HepG2 (cell line): ENCODE measurements around the gene AQP6.
"Not testable (repeated sequence)": the region's sequence is repeated elsewhere in the genome, so short reads cannot be mapped to it uniquely, and the experiment has no call there.

Experiments used
- KDM6A ChIP-seq: IDR thresholded peaks from 2 replicates; pipeline ENCODE4 v1.6.1; 2016; ENCODE audit warnings: low read depth
- SP140L ChIP-seq: sonication (generic); formaldehyde crosslinking; IDR thresholded peaks from 2 replicates; pipeline ENCODE4 v1.4.0; 2020; ENCODE audit warnings: missing genetic modification reagents, borderline replicate concordance
- ZNF17 ChIP-seq: sonication (generic); formaldehyde crosslinking; IDR thresholded peaks from 2 replicates; pipeline ENCODE4 v1.5.0; 2020; ENCODE audit warnings: mild to moderate bottlenecking, missing genetic modification reagents
- ZNF260 ChIP-seq: sonication (generic); formaldehyde crosslinking; IDR thresholded peaks from 2 replicates; pipeline ENCODE4 v1.4.0; 2020; ENCODE audit warnings: missing genetic modification reagents, low read depth, mild to moderate bottlenecking, borderline replicate concordance
- ZNF367 ChIP-seq: sonication (generic); formaldehyde crosslinking; IDR thresholded peaks from 2 replicates; pipeline ENCODE4 v1.4.0; 2020; ENCODE audit warnings: missing genetic modification reagents, borderline replicate concordance
- TF ChIP-seq, protein P1 (sequence below): sonication (generic); formaldehyde crosslinking; IDR thresholded peaks from 2 replicates; pipeline ENCODE4 v1.5.0; 2020; ENCODE audit warnings: mild to moderate bottlenecking, missing genetic modification reagents, moderate library complexity
- TF ChIP-seq, protein P2 (sequence below): IDR thresholded peaks from 2 replicates; pipeline ENCODE4 v1.6.1; 2016; ENCODE audit warnings: low read depth, missing genetic modification reagents, missing compliant biosample characterization
- TF ChIP-seq, protein P3 (sequence below): sonication (generic); formaldehyde crosslinking; IDR thresholded peaks from 2 replicates; pipeline ENCODE4 v1.4.0; 2020; ENCODE audit warnings: mild to moderate bottlenecking, missing genetic modification reagents
- TF ChIP-seq, protein P4 (sequence below): sonication (generic); formaldehyde crosslinking; IDR thresholded peaks from 2 replicates; pipeline ENCODE4 v1.4.0; 2020; ENCODE audit warnings: missing genetic modification reagents, mild to moderate bottlenecking, borderline replicate concordance

DNA sequence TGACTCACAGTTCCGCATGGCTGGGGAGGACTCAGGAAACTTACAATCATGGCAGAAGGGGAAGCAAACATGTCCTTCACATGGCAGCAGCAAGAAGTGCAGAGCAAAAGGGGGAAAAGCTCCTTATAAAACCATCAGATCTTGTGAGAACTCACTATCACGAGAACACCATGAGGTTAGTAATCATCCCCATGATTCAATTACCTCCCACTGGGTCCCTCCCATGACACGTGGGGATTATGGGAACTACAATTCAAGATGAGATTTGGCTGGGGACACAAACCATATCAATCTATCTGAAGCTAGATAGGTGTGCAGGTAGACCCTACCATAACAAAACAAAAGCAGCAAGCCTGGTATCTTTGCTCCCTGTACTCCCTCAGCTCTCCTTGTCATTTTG lies 13.7 kb downstream of the AQP6 start:
- TF ChIP-seq ZNF17, SP140L, KDM6A, ZNF260, ZNF367 (CRISPR knock-in tag): not testable (repeated sequence)
- TF ChIP-seq, protein P1, sequence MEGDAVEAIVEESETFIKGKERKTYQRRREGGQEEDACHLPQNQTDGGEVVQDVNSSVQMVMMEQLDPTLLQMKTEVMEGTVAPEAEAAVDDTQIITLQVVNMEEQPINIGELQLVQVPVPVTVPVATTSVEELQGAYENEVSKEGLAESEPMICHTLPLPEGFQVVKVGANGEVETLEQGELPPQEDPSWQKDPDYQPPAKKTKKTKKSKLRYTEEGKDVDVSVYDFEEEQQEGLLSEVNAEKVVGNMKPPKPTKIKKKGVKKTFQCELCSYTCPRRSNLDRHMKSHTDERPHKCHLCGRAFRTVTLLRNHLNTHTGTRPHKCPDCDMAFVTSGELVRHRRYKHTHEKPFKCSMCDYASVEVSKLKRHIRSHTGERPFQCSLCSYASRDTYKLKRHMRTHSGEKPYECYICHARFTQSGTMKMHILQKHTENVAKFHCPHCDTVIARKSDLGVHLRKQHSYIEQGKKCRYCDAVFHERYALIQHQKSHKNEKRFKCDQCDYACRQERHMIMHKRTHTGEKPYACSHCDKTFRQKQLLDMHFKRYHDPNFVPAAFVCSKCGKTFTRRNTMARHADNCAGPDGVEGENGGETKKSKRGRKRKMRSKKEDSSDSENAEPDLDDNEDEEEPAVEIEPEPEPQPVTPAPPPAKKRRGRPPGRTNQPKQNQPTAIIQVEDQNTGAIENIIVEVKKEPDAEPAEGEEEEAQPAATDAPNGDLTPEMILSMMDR, result not testable (repeated sequence)
- TF ChIP-seq, protein P2, sequence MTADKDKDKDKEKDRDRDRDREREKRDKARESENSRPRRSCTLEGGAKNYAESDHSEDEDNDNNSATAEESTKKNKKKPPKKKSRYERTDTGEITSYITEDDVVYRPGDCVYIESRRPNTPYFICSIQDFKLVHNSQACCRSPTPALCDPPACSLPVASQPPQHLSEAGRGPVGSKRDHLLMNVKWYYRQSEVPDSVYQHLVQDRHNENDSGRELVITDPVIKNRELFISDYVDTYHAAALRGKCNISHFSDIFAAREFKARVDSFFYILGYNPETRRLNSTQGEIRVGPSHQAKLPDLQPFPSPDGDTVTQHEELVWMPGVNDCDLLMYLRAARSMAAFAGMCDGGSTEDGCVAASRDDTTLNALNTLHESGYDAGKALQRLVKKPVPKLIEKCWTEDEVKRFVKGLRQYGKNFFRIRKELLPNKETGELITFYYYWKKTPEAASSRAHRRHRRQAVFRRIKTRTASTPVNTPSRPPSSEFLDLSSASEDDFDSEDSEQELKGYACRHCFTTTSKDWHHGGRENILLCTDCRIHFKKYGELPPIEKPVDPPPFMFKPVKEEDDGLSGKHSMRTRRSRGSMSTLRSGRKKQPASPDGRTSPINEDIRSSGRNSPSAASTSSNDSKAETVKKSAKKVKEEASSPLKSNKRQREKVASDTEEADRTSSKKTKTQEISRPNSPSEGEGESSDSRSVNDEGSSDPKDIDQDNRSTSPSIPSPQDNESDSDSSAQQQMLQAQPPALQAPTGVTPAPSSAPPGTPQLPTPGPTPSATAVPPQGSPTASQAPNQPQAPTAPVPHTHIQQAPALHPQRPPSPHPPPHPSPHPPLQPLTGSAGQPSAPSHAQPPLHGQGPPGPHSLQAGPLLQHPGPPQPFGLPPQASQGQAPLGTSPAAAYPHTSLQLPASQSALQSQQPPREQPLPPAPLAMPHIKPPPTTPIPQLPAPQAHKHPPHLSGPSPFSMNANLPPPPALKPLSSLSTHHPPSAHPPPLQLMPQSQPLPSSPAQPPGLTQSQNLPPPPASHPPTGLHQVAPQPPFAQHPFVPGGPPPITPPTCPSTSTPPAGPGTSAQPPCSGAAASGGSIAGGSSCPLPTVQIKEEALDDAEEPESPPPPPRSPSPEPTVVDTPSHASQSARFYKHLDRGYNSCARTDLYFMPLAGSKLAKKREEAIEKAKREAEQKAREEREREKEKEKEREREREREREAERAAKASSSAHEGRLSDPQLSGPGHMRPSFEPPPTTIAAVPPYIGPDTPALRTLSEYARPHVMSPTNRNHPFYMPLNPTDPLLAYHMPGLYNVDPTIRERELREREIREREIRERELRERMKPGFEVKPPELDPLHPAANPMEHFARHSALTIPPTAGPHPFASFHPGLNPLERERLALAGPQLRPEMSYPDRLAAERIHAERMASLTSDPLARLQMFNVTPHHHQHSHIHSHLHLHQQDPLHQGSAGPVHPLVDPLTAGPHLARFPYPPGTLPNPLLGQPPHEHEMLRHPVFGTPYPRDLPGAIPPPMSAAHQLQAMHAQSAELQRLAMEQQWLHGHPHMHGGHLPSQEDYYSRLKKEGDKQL (CRISPR knock-in tag), result not testable (repeated sequence)
- TF ChIP-seq, protein P3, sequence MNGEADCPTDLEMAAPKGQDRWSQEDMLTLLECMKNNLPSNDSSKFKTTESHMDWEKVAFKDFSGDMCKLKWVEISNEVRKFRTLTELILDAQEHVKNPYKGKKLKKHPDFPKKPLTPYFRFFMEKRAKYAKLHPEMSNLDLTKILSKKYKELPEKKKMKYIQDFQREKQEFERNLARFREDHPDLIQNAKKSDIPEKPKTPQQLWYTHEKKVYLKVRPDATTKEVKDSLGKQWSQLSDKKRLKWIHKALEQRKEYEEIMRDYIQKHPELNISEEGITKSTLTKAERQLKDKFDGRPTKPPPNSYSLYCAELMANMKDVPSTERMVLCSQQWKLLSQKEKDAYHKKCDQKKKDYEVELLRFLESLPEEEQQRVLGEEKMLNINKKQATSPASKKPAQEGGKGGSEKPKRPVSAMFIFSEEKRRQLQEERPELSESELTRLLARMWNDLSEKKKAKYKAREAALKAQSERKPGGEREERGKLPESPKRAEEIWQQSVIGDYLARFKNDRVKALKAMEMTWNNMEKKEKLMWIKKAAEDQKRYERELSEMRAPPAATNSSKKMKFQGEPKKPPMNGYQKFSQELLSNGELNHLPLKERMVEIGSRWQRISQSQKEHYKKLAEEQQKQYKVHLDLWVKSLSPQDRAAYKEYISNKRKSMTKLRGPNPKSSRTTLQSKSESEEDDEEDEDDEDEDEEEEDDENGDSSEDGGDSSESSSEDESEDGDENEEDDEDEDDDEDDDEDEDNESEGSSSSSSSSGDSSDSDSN (CRISPR knock-in tag), result not testable (repeated sequence)
- TF ChIP-seq, protein P4, sequence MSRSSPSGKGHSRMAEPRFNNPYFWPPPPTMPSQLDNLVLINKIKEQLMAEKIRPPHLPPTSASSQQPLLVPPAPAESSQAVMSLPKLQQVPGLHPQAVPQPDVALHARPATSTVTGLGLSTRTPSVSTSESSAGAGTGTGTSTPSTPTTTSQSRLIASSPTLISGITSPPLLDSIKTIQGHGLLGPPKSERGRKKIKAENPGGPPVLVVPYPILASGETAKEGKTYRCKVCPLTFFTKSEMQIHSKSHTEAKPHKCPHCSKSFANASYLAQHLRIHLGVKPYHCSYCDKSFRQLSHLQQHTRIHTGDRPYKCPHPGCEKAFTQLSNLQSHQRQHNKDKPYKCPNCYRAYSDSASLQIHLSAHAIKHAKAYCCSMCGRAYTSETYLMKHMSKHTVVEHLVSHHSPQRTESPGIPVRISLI (CRISPR knock-in tag), result not testable (repeated sequence)
